Adipose tissue (tissue), 3 donors: ENCODE results near the gene SLC18A2. TPM values are rescaled to one million over a fixed set of nuclear protein-coding genes. Genes with fewer than 3 reads are reported as not detected.
"Not testable (repeated sequence)": the region's sequence is repeated elsewhere in the genome, so short reads cannot be mapped to it uniquely, and the experiment has no call there.

Experiments used
- H3K27ac ChIP-seq: one replicate; pipeline ENCODE4 v1.5.1; 2013; ENCODE audit warnings: low read depth, low read length
- WGBS, 3 donors: extraction: QIAGEN DNeasy Blood & Tissue Kit; methylation state at CpG; one replicate each; pipeline ENCODE4 v1.1.7; 2013; 5-methylcytosine and 5-hydroxymethylcytosine counted together
- polyA plus RNA-seq, 3 donors: library from polyadenylated mRNA; stranded (reverse); fragments of 200-250 nt; gene quantifications; one replicate each; pipeline ENCODE4 v1.2.3, GENCODE V29; 2013
- donor health status: healthy with polysubstance abuse.
- donor health status: Bipolar disorder and iron deficiency.
- donor health status: healthy.

SLC18A2 gene
- polyA plus RNA-seq, 3 donors = 0.43 to 0.54 TPM; not detected in 1

- WGBS, 3 donors = 96 to 99% (median 98%) methylated on average over 10 of the region's 10 CpGs
- H3K27ac ChIP-seq = not testable (repeated sequence)
Observed at GRCh38 chr10:117290872-117291271, 50.0 kb downstream of the SLC18A2 start.

GRCh38 chr10:117294039-117294645, 53.2 kb downstream of the SLC18A2 start:
- WGBS, 3 donors = 100% methylated on average over 1 of the region's 1 CpG
- no peak overlapping the region for H3K27ac ChIP-seq

- H3K27ac ChIP-seq = no peak overlapping the region
- 95 to 96% (median 96%) methylated on average over 2 of the region's 2 CpGs for WGBS, 3 donors
Observed at GRCh38 chr10:117294735-117295134, 53.8 kb downstream of the SLC18A2 start.

- WGBS, 3 donors = 78 to 86% (median 83%) methylated on average over 1 of the region's 1 CpG
- H3K27ac ChIP-seq = no peak overlapping the region
Observed at GRCh38 chr10:117298219-117298618, 57.3 kb downstream of the SLC18A2 start.

GRCh38 chr10:117299435-117299834, 58.5 kb downstream of the SLC18A2 start:
- H3K27ac ChIP-seq = no peak overlapping the region

- H3K27ac ChIP-seq = no peak overlapping the region
- 94 to 100% (median 97%) methylated on average over 1 of the region's 1 CpG for WGBS, 3 donors
Observed at GRCh38 chr10:117300671-117301070, 59.8 kb downstream of the SLC18A2 start.

GRCh38 chr10:117303451-117303850, 62.5 kb downstream of the SLC18A2 start:
- not testable (repeated sequence) for H3K27ac ChIP-seq
- 96 to 100% (median 97%) methylated on average over 3 of the region's 3 CpGs for WGBS, 3 donors

GRCh38 chr10:117306674-117307073, 65.8 kb downstream of the SLC18A2 start:
- H3K27ac ChIP-seq = no peak overlapping the region

GRCh38 chr10:117311261-117311660, 70.3 kb downstream of the SLC18A2 start:
- no peak overlapping the region for H3K27ac ChIP-seq
- WGBS, 3 donors = 96 to 99% (median 97%) methylated on average over 5 of the region's 5 CpGs

GRCh38 chr10:117312430-117312829, 71.5 kb downstream of the SLC18A2 start:
- WGBS, 3 donors = 60 to 100% (median 96%) methylated on average over 4 of the region's 4 CpGs
- no peak overlapping the region for H3K27ac ChIP-seq

- WGBS, 3 donors = 50 to 96% (median 90%) methylated on average over 1 of the region's 1 CpG
- H3K27ac ChIP-seq = no peak overlapping the region
Observed at GRCh38 chr10:117313641-117314040, 72.7 kb downstream of the SLC18A2 start.

- WGBS, 3 donors = 87 to 92% (median 90%) methylated on average over 2 of the region's 2 CpGs
- H3K27ac ChIP-seq = no peak overlapping the region
Observed at GRCh38 chr10:117316701-117317100, 75.8 kb downstream of the SLC18A2 start.

GRCh38 chr10:117318909-117319308, 78.0 kb downstream of the SLC18A2 start:
- H3K27ac ChIP-seq = no peak overlapping the region

- H3K27ac ChIP-seq = no peak overlapping the region
- WGBS, 3 donors = 53 to 81% (median 81%) methylated on average over 1 of the region's 1 CpG
Observed at GRCh38 chr10:117320050-117320665, 79.2 kb downstream of the SLC18A2 start.

GRCh38 chr10:117322260-117322659, 81.3 kb downstream of the SLC18A2 start:
- WGBS, 3 donors = 49 to 68% (median 52%) methylated on average over 4 of the region's 4 CpGs
- H3K27ac ChIP-seq = no peak overlapping the region

GRCh38 chr10:117324367-117324766, 83.5 kb downstream of the SLC18A2 start:
- WGBS, 3 donors = 94 to 97% (median 95%) methylated on average over 2 of the region's 2 CpGs
- no peak overlapping the region for H3K27ac ChIP-seq

GRCh38 chr10:117327262-117327661, 86.3 kb downstream of the SLC18A2 start:
- no peak overlapping the region for H3K27ac ChIP-seq
